Mesenchymal stem cell (in vitro differentiated cells and primary cell): Measurements from ENCODE around the gene ITSN1.
"Not testable (repeated sequence)": the region's sequence is repeated elsewhere in the genome, so short reads cannot be mapped to it uniquely, and the experiment has no call there.

ENCODE experiments used
- DNase-seq: peaks from one replicate; pipeline ENCODE4 v3.0.0-alpha.2; 2013
- H2AFZ ChIP-seq: one replicate; pipeline ENCODE4 v1.6.1; 2013; ENCODE audit warnings: low read depth, mild to moderate bottlenecking, control low read depth, inconsistent platforms, low read length, moderate library complexity
- H2AK5ac ChIP-seq: 2 replicates; pipeline ENCODE4 v1.6.1; 2013; ENCODE audit warnings: low read length, moderate library complexity, mild to moderate bottlenecking, inconsistent platforms; ENCODE audit not compliant: severe bottlenecking
- H2BK120ac ChIP-seq: one replicate; pipeline ENCODE4 v1.6.1; 2013; ENCODE audit warnings: low read depth, mild to moderate bottlenecking, inconsistent platforms, low read length, moderate library complexity
- H2BK12ac ChIP-seq, 2 experiments: one replicate each; pipeline ENCODE4 v1.6.1; 2013; ENCODE audit warnings: inconsistent platforms in 2 of 2, low read length in 2 of 2, mild to moderate bottlenecking in 2 of 2, moderate library complexity in 2 of 2, control low read depth in 1 of 2
- H2BK15ac ChIP-seq: one replicate; pipeline ENCODE4 v1.6.1; 2013; ENCODE audit warnings: mild to moderate bottlenecking, low read depth, inconsistent platforms; ENCODE audit not compliant: poor library complexity, severe bottlenecking
- H2BK5ac ChIP-seq: 2 replicates; pipeline ENCODE4 v1.6.1; 2013; ENCODE audit warnings: low read depth, mild to moderate bottlenecking, low read length, control low read depth, inconsistent platforms; ENCODE audit not compliant: poor library complexity, severe bottlenecking
- H3K14ac ChIP-seq, 2 experiments: one replicate each; pipeline ENCODE4 v1.6.1; 2013; ENCODE audit warnings: inconsistent platforms in 2 of 2, low read length in 2 of 2, control low read depth in 1 of 2, mild to moderate bottlenecking in 1 of 2, moderate library complexity in 1 of 2
- H3K18ac ChIP-seq, 2 experiments: one replicate each; pipeline ENCODE4 v1.6.1; 2013; ENCODE audit warnings: inconsistent platforms in 2 of 2, low read length in 2 of 2, control low read depth in 1 of 2, low read depth in 1 of 2, mild to moderate bottlenecking in 1 of 2
- H3K23ac ChIP-seq, 2 experiments: one replicate each; pipeline ENCODE4 v1.6.1; 2013; ENCODE audit warnings: inconsistent platforms in 2 of 2, low read length in 2 of 2, mild to moderate bottlenecking in 2 of 2, moderate library complexity in 2 of 2, control low read depth in 1 of 2
- H3K27ac ChIP-seq: 2 replicates; pipeline ENCODE4 v1.5.1; 2013; ENCODE audit warnings: mild to moderate bottlenecking, moderate library complexity, low read length, control low read depth, inconsistent platforms; ENCODE audit not compliant: poor library complexity, severe bottlenecking
- H3K27me3 ChIP-seq, 2 experiments: 2 replicates each; pipeline versions ENCODE4 v1.6.1 to v1.7.0; 2013; ENCODE audit warnings: low read length in 2 of 2, mild to moderate bottlenecking in 2 of 2, moderate library complexity in 2 of 2, control low read depth in 1 of 2, inconsistent platforms in 1 of 2; ENCODE audit not compliant: control insufficient read depth in 1 of 2, insufficient read depth in 1 of 2
- H3K36me3 ChIP-seq, 2 experiments: 2 replicates each; pipeline versions ENCODE4 v1.6.1 to v1.7.0; 2013; ENCODE audit warnings: low read length in 2 of 2, control low read depth in 1 of 2, inconsistent platforms in 1 of 2, low read depth in 1 of 2, mild to moderate bottlenecking in 1 of 2; ENCODE audit not compliant: insufficient read depth in 2 of 2, control insufficient read depth in 1 of 2
- H3K4ac ChIP-seq, 2 experiments: one replicate each; pipeline ENCODE4 v1.6.1; 2013; ENCODE audit warnings: inconsistent platforms in 2 of 2, low read length in 2 of 2, mild to moderate bottlenecking in 2 of 2, moderate library complexity in 2 of 2, control low read depth in 1 of 2, low read depth in 1 of 2
- H3K4me1 ChIP-seq: 2 replicates; pipeline ENCODE4 v1.6.1; 2013; ENCODE audit warnings: low read depth, low read length, control low read depth; ENCODE audit not compliant: control insufficient read depth, insufficient read depth
- H3K4me2 ChIP-seq: 2 replicates; pipeline ENCODE4 v1.6.1; 2013; ENCODE audit warnings: low read length, mild to moderate bottlenecking, inconsistent platforms; ENCODE audit not compliant: poor library complexity, severe bottlenecking
- H3K4me3 ChIP-seq, 2 experiments: 2 replicates each; pipeline versions ENCODE4 v1.5.1 to v1.7.0; 2013; ENCODE audit warnings: low read length in 2 of 2, mild to moderate bottlenecking in 2 of 2, control low read depth in 1 of 2, low read depth in 1 of 2; ENCODE audit not compliant: insufficient read depth in 1 of 2
- H3K79me1 ChIP-seq: replicated peaks from 2 replicates; pipeline ENCODE4 v1.6.1; 2013; ENCODE audit warnings: mild to moderate bottlenecking, control low read depth, low read length, inconsistent platforms; ENCODE audit not compliant: poor library complexity, severe bottlenecking
- H3K9ac ChIP-seq: 2 replicates; pipeline ENCODE4 v1.7.0; 2013; ENCODE audit warnings: mild to moderate bottlenecking, low read length, moderate library complexity
- H3K9me3 ChIP-seq: 2 replicates; pipeline ENCODE4 v1.7.0; 2013; ENCODE audit warnings: mild to moderate bottlenecking, low read length; ENCODE audit not compliant: control insufficient read depth
- H4K8ac ChIP-seq: one replicate; pipeline ENCODE4 v1.6.1; 2013; ENCODE audit warnings: inconsistent platforms, mild to moderate bottlenecking, low read length, moderate library complexity
- H4K91ac ChIP-seq: one replicate; pipeline ENCODE4 v1.6.1; 2013; ENCODE audit warnings: mild to moderate bottlenecking, low read length, inconsistent platforms
- WGBS: methylation state at CpG from one replicate; pipeline ENCODE4 v1.1.7; 2013; ENCODE audit warnings: mixed read lengths; 5-methylcytosine and 5-hydroxymethylcytosine counted together

Gene ITSN1

GRCh38 chr21:33729139-33729538, 86.8 kb downstream of the ITSN1 start:
- not testable (repeated sequence) for H4K8ac ChIP-seq

GRCh38 chr21:33729641-33730040, 87.3 kb downstream of the ITSN1 start:
- no peak overlapping the region for H4K91ac ChIP-seq
- no peak overlapping the region for H3K27ac ChIP-seq
- H3K27me3 ChIP-seq = no peaks in the 10 kb centered on the region
- no peak overlapping the region for H3K9ac ChIP-seq
- no peak overlapping the region for H2AFZ ChIP-seq
- H2BK12ac ChIP-seq = no peak overlapping the region
- no peak overlapping the region for H4K8ac ChIP-seq
- DNase-seq = no peak
- no peak overlapping the region for H2BK5ac ChIP-seq
- WGBS = 100% methylated on average over 1 of the region's 2 CpGs
- H2AK5ac ChIP-seq = no peak overlapping the region
- H3K36me3 ChIP-seq = peaks cover 19 to 25% of the 10 kb centered on the region in 2 experiments
- no peak overlapping the region for H3K23ac ChIP-seq
- no peak overlapping the region for H3K18ac ChIP-seq
- no peak overlapping the region for H3K4ac ChIP-seq
- H2BK15ac ChIP-seq = no peak overlapping the region
- no peak overlapping the region for H3K4me3 ChIP-seq
- no peak overlapping the region for H3K4me2 ChIP-seq
- no peaks in the 10 kb centered on the region for H3K4me1 ChIP-seq
- no peak overlapping the region for H3K14ac ChIP-seq
- H3K79me1 ChIP-seq = peaks cover 13% of the 10 kb centered on the region
- H2BK120ac ChIP-seq = no peak overlapping the region
- no peaks in the 10 kb centered on the region for H3K9me3 ChIP-seq

More at GRCh38 chr21:33729139-33729538, 86.8 kb downstream of the ITSN1 start:
- not testable (repeated sequence) for H3K27me3 ChIP-seq, H3K14ac ChIP-seq, H3K18ac ChIP-seq, H3K4me1 ChIP-seq, H3K4ac ChIP-seq, H2BK12ac ChIP-seq, H3K23ac ChIP-seq, H2AFZ ChIP-seq, H3K4me2 ChIP-seq, H3K4me3 ChIP-seq, H4K91ac ChIP-seq, H2BK120ac ChIP-seq, H3K9me3 ChIP-seq, H2BK15ac ChIP-seq, H3K27ac ChIP-seq, DNase-seq, H3K9ac ChIP-seq, H2AK5ac ChIP-seq, H2BK5ac ChIP-seq
- WGBS = 96% methylated on average over 2 of the region's 3 CpGs
- Histone ChIP-seq H3K79me1 (peaks cover 13% of the 10 kb centered on the region), H3K36me3 (peaks cover 20 to 27% of the 10 kb centered on the region in 2 experiments)

DNA sequence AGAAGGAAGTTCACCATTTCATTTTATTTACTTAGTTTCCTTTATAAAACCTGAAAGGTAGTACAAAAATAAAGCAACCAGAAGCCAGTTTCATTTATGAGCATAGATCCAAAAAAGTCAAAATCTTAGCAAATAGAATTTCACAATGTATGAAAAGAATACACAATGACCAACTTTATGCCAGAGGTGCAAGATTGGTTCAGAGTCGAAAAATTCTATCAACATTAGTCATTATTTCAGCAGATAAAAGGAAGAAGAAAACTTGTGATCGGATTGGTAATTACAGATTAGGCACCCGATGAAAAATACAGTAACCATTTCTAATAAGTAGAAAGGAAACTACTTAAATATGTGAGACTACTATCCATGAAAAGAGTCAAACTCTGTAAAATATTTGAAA, 89.1 kb downstream of the ITSN1 start:
- peaks cover 16% of the 10 kb centered on the region for H3K79me1 ChIP-seq
- WGBS = no CpG with 5 or more reads among the region's 3 CpGs

DNA sequence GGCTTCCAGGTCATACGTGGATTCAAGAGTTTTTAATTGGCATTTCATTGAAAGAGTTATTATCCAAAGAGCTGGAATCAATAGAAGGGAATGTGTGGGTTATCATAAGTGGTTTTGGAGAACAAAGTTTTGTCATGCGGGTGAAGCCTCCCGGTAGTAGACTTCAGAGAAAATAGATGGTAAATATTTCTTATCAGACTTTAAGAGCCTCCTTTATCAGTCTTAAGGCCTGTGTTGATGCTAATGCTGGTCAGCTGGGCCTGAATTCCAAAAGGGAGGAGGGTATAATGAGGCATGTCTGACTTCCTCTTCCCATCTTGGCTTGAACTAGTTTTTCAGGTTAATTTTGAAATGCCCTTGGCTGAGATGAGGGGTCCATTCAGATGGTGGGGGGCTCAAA, 89.7 kb downstream of the ITSN1 start:
- DNase-seq = no peak
- peaks cover 19% of the 10 kb centered on the region for H3K79me1 ChIP-seq
- H3K9ac ChIP-seq = no peak overlapping the region
- no peak overlapping the region for H2BK120ac ChIP-seq
- H3K9me3 ChIP-seq = no peaks in the 10 kb centered on the region
- H3K23ac ChIP-seq = no peak overlapping the region
- H2AFZ ChIP-seq = no peak overlapping the region
- H4K91ac ChIP-seq = no peak overlapping the region
- no peak overlapping the region for H3K27ac ChIP-seq
- no peak overlapping the region for H2BK5ac ChIP-seq
- no peak overlapping the region for H2BK15ac ChIP-seq
- H3K4me2 ChIP-seq = no peak overlapping the region
- no peak overlapping the region for H3K14ac ChIP-seq
- H3K4me1 ChIP-seq = no peaks in the 10 kb centered on the region
- no peak overlapping the region for H2BK12ac ChIP-seq
- no peak overlapping the region for H3K18ac ChIP-seq
- no peaks in the 10 kb centered on the region for H3K27me3 ChIP-seq
- no peak overlapping the region for H3K4me3 ChIP-seq
- H4K8ac ChIP-seq = no peak overlapping the region
- no peak overlapping the region for H2AK5ac ChIP-seq
- H3K36me3 ChIP-seq = peaks cover 16 to 41% of the 10 kb centered on the region in 2 experiments
- no peak overlapping the region for H3K4ac ChIP-seq
- 93% methylated on average over 3 of the region's 3 CpGs for WGBS

More for the DNA sequence above, 89.1 kb downstream of the ITSN1 start:
- Histone ChIP-seq H3K18ac (no peak overlapping the region), H3K4ac (no peak overlapping the region), H3K27me3 (no peaks in the 10 kb centered on the region), H2BK15ac (no peak overlapping the region), H3K4me1 (no peaks in the 10 kb centered on the region), H3K4me3 (no peak overlapping the region), H3K4me2 (no peak overlapping the region), H3K23ac (no peak overlapping the region), H2BK5ac (no peak overlapping the region), H3K36me3 (peaks cover 13 to 35% of the 10 kb centered on the region in 2 experiments), H3K27ac (no peak overlapping the region), H2BK12ac (no peak overlapping the region), H4K91ac (no peak overlapping the region), H3K9me3 (no peaks in the 10 kb centered on the region), H2BK120ac (no peak overlapping the region), H2AK5ac (no peak overlapping the region), H2AFZ (no peak overlapping the region), H4K8ac (no peak overlapping the region), H3K9ac (no peak overlapping the region), H3K14ac (no peak overlapping the region)
- no peak for DNase-seq
